ENCODE measurements around the gene CNKSR3. TPM values are rescaled to one million over a fixed set of nuclear protein-coding genes. Genes with fewer than 3 reads are reported as not detected.
A peak's percentile ranks its signal among the peaks of the same experiment; 100 is the strongest.

The CNKSR3 gene
- total RNA-seq, 3 donors from 2014 or later, result 0.08 to 1.3 (median 0.29) TPM

GRCh38 chr6:154403788-154404187 is 106.7 kb downstream of the CNKSR3 start:
- Mint-ChIP-seq H3K9me3 (no peaks in the 10 kb centered on the region), H3K36me3 (ENCODE audit: insufficient read depth) (no peaks in the 10 kb centered on the region), H3K4me1 (ENCODE audit: low read depth) (peaks cover 2% of the 10 kb centered on the region), H3K27me3 (ENCODE audit: low read depth) (peaks cover 5% of the 10 kb centered on the region), H3K4me3 (no peak overlapping the region)
- DNase-seq (no peak), ATAC-seq (peak in 1 of 2 donors; percentile 18)

GRCh38 chr6:154402081-154402780 is 108.3 kb downstream of the CNKSR3 start:
- DNase-seq, result no peak
- no peak for ATAC-seq
- H3K27me3 Mint-ChIP-seq (ENCODE audit: low read depth), result peaks cover 5% of the 10 kb centered on the region
- H3K4me3 Mint-ChIP-seq, result no peak overlapping the region
- H3K9me3 Mint-ChIP-seq, result no peaks in the 10 kb centered on the region
- H3K4me1 Mint-ChIP-seq (ENCODE audit: low read depth), result peaks cover 2% of the 10 kb centered on the region
- no peaks in the 10 kb centered on the region for H3K36me3 Mint-ChIP-seq (ENCODE audit: insufficient read depth)

- Mint-ChIP-seq H3K4me1 (ENCODE audit: low read depth) (no peaks in the 10 kb centered on the region), H3K36me3 (ENCODE audit: insufficient read depth) (no peaks in the 10 kb centered on the region), H3K9me3 (no peaks in the 10 kb centered on the region), H3K4me3 (no peak overlapping the region), H3K27me3 (ENCODE audit: low read depth) (peaks cover 3% of the 10 kb centered on the region)
- DNase-seq (no peak), ATAC-seq (no peak)
Measured at GRCh38 chr6:154399097-154399496, 111.4 kb downstream of the CNKSR3 start.

GRCh38 chr6:154397491-154398195 is 112.8 kb downstream of the CNKSR3 start:
- DNase-seq, result no peak
- H3K36me3 Mint-ChIP-seq (ENCODE audit: insufficient read depth), result no peaks in the 10 kb centered on the region
- H3K9me3 Mint-ChIP-seq, result no peaks in the 10 kb centered on the region
- no peaks in the 10 kb centered on the region for H3K4me1 Mint-ChIP-seq (ENCODE audit: low read depth)
- H3K27me3 Mint-ChIP-seq (ENCODE audit: low read depth), result no peaks in the 10 kb centered on the region
- no peak for ATAC-seq
- H3K4me3 Mint-ChIP-seq, result no peak overlapping the region

DNA sequence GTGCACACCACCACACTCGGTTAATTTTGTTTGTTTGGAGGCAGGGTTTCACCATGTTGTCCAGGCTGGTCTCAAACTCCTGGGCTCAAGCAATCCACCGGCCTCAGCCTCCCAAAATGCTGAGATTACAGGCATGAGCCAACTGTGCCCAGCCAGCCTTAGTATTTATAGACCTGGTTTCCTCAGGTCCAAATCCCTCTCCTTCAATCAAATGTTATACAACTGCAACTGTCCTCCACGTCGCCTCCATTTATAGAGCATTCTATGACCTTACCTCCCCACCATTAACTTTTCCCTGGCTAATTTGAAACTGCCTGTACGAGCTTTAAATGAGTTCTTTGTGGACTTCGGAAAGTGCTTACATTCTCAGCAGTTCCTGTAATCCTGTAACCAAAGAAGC is 114.6 kb downstream of the CNKSR3 start:
- H3K27me3 Mint-ChIP-seq (ENCODE audit: low read depth), result no peaks in the 10 kb centered on the region
- no peaks in the 10 kb centered on the region for H3K9me3 Mint-ChIP-seq
- H3K4me1 Mint-ChIP-seq (ENCODE audit: low read depth), result no peaks in the 10 kb centered on the region
- no peak overlapping the region for H3K4me3 Mint-ChIP-seq
- DNase-seq, result no peak
- no peak for ATAC-seq
- no peaks in the 10 kb centered on the region for H3K36me3 Mint-ChIP-seq (ENCODE audit: insufficient read depth)

DNA sequence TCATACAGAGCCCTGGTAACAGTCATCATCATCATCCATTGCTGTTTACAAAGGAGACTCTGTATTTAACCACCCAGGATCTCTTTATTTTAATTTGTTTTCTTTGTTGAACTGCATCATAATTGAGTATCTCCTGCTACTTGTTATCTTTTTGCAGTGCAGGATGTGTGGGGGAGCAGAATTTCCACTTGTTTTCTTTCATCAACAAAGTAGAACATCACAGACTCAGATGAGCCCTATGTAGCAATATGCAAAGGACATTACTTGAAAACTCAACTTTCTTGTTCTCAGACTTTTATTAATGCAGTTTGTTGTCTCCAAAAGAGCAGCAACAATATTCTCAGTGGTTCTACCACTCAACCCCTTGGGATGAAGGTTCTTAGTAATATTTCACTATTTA is 115.2 kb downstream of the CNKSR3 start:
- no peaks in the 10 kb centered on the region for H3K27me3 Mint-ChIP-seq (ENCODE audit: low read depth)
- no peak overlapping the region for H3K4me3 Mint-ChIP-seq
- DNase-seq, result no peak
- H3K4me1 Mint-ChIP-seq (ENCODE audit: low read depth), result no peaks in the 10 kb centered on the region
- no peaks in the 10 kb centered on the region for H3K9me3 Mint-ChIP-seq
- no peak for ATAC-seq
- no peaks in the 10 kb centered on the region for H3K36me3 Mint-ChIP-seq (ENCODE audit: insufficient read depth)

- DNase-seq, result no peak
- H3K4me1 Mint-ChIP-seq (ENCODE audit: low read depth), result no peaks in the 10 kb centered on the region
- H3K27me3 Mint-ChIP-seq (ENCODE audit: low read depth), result no peaks in the 10 kb centered on the region
- H3K4me3 Mint-ChIP-seq, result no peak overlapping the region
- no peaks in the 10 kb centered on the region for H3K36me3 Mint-ChIP-seq (ENCODE audit: insufficient read depth)
- H3K9me3 Mint-ChIP-seq, result peaks cover under 1% of the 10 kb centered on the region
- no peak for ATAC-seq
Measured at GRCh38 chr6:154394571-154394970, 115.9 kb downstream of the CNKSR3 start.

GRCh38 chr6:154390034-154390433 is 120.5 kb downstream of the CNKSR3 start:
- no peak overlapping the region for H3K4me3 Mint-ChIP-seq
- no peak for DNase-seq
- peaks cover 9% of the 10 kb centered on the region for H3K9me3 Mint-ChIP-seq
- peak in 1 of 2 donors; percentile 58 for ATAC-seq
- H3K36me3 Mint-ChIP-seq (ENCODE audit: insufficient read depth), result no peaks in the 10 kb centered on the region
- no peaks in the 10 kb centered on the region for H3K4me1 Mint-ChIP-seq (ENCODE audit: low read depth)
- H3K27me3 Mint-ChIP-seq (ENCODE audit: low read depth), result peaks cover 16% of the 10 kb centered on the region

DNA sequence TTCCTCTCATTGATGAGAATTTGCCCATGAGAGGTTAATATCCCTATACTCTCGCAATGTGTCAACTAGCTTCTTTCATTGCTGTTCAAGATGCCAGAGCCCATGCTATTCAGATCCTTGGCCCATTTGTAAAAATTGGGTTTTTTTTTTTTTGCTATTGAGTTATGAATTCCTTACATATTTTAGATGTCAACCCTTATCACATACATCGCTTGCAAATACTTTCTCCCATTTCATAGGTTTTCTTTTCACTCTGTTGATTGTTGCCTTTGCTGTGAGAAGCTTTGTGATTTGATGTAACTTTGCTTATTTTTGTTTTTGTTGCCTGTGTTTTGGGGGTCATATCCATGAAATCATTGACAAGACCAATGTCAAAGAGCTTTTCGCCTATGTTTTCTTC is 121.7 kb downstream of the CNKSR3 start:
- no peak for DNase-seq
- ATAC-seq, result no peak
- no peaks in the 10 kb centered on the region for H3K36me3 Mint-ChIP-seq (ENCODE audit: insufficient read depth)
- H3K4me3 Mint-ChIP-seq, result no peak overlapping the region
- peaks cover 9% of the 10 kb centered on the region for H3K9me3 Mint-ChIP-seq
- no peaks in the 10 kb centered on the region for H3K4me1 Mint-ChIP-seq (ENCODE audit: low read depth)
- H3K27me3 Mint-ChIP-seq (ENCODE audit: low read depth), result peaks cover 16% of the 10 kb centered on the region

DNA sequence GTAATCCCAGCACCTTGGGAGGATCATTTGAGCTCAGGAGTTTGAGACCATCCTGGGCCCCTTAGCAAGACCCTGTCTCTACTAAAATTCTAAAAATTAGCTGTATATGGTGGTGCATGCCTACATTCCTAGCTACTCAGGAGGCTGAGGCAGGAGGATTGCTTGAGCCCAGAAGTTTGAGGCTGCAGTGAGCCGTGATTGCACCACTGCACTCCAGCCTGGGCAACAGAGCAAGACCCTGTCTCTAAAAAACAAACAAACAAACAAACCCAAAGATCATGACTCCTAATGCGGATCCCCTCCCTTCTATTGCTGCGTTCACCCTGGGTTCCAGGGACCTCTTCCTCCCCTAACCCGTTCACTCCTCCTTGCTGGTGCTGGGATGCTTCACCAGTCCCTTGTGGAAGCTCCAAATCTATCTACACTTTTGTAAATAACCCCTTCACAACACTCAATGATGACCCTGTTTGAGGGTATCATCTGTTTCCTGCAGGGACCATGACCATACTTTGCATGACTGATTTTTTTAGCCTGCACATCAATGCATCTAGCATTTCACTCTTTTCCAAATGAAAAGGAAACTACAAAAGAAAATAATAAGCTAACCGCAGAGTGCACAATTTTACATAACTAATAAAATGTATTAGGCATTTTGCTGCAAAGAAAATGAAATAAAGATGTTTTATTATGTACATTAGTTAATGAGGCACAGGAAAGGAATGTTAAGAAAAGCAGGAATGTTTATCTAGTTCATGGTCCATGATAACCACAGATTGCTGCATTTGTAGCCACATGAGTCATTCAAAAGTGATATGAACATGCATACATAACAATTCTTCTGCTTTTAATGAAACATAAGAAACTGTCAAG is 123.4 kb downstream of the CNKSR3 start:
- H3K36me3 Mint-ChIP-seq (ENCODE audit: insufficient read depth), result no peaks in the 10 kb centered on the region
- no peaks in the 10 kb centered on the region for H3K4me1 Mint-ChIP-seq (ENCODE audit: low read depth)
- H3K9me3 Mint-ChIP-seq, result peaks cover 16% of the 10 kb centered on the region
- DNase-seq (no peak), ATAC-seq (no peak)
- H3K27me3 Mint-ChIP-seq (ENCODE audit: low read depth), result peaks cover 16% of the 10 kb centered on the region
- H3K4me3 Mint-ChIP-seq, result no peak overlapping the region

GRCh38 chr6:154384191-154384590 is 126.3 kb downstream of the CNKSR3 start:
- Mint-ChIP-seq H3K9me3 (peaks cover 11% of the 10 kb centered on the region), H3K4me3 (no peak overlapping the region), H3K36me3 (ENCODE audit: insufficient read depth) (no peaks in the 10 kb centered on the region), H3K27me3 (ENCODE audit: low read depth) (peaks cover 16% of the 10 kb centered on the region), H3K4me1 (ENCODE audit: low read depth) (no peaks in the 10 kb centered on the region)
- no peak for ATAC-seq
- DNase-seq, result no peak

GRCh38 chr6:154383273-154383672 is 127.2 kb downstream of the CNKSR3 start:
- Mint-ChIP-seq H3K4me3 (no peak overlapping the region), H3K4me1 (ENCODE audit: low read depth) (no peaks in the 10 kb centered on the region), H3K27me3 (ENCODE audit: low read depth) (peaks cover 9% of the 10 kb centered on the region), H3K36me3 (ENCODE audit: insufficient read depth) (no peaks in the 10 kb centered on the region), H3K9me3 (peaks cover 7% of the 10 kb centered on the region)
- ATAC-seq (no peak), DNase-seq (no peak)

DNA sequence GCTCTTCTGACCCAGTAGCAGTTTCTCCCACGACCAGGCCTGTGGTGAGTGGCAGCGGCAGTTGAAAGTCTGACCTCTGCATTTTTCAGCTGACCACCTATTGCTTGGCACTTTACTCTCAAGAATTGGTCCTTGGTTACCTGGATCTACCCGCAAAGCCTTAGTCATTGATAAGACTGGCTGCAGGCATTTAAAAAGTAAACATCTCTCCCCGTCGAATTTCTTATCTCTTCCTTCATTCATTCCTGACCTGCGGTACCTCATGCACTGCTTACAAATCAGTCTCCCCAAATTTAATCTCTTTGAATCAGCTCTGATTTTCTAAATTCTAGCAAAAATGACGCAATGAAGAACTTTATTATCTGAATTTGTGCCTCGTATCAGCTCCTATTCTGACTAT is 127.7 kb downstream of the CNKSR3 start:
- H3K4me3 Mint-ChIP-seq, result no peak overlapping the region
- DNase-seq, result no peak
- peaks cover 11% of the 10 kb centered on the region for H3K27me3 Mint-ChIP-seq (ENCODE audit: low read depth)
- H3K4me1 Mint-ChIP-seq (ENCODE audit: low read depth), result no peaks in the 10 kb centered on the region
- H3K36me3 Mint-ChIP-seq (ENCODE audit: insufficient read depth), result no peaks in the 10 kb centered on the region
- ATAC-seq, result no peak
- H3K9me3 Mint-ChIP-seq, result peaks cover 7% of the 10 kb centered on the region

DNA sequence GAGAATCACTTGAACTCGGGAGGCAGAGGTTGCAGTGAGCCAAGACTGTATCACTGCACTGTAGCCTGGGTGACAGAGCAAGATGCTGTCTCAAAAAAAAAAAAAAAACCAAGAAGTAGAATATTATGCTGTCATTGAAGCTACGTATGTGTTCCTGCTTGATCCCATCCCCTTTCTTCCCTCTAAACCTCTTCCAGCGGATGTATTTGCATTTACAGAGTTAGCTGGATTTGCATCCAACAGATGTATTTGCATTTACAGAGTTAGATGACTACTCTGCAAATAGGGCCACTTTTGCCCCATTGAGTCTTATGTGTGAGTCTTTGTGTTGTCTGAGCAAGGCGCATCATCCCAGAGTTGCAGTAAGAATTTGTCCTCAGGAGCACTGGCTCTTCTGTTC is 128.9 kb downstream of the CNKSR3 start:
- H3K36me3 Mint-ChIP-seq (ENCODE audit: insufficient read depth), result no peaks in the 10 kb centered on the region
- H3K27me3 Mint-ChIP-seq (ENCODE audit: low read depth), result peaks cover 6% of the 10 kb centered on the region
- H3K4me3 Mint-ChIP-seq, result no peak overlapping the region
- no peak for DNase-seq
- H3K4me1 Mint-ChIP-seq (ENCODE audit: low read depth), result no peaks in the 10 kb centered on the region
- H3K9me3 Mint-ChIP-seq, result peaks cover 7% of the 10 kb centered on the region
- no peak for ATAC-seq
